Stimulated activated CD8-positive, alpha-beta memory T cell treated with anti-CD3 and anti-CD28 coated beads, Interleukin-4, amount 100 ng/mL, for 48 hours (primary cell): Measurements from ENCODE around the gene COPG1.
"Not testable (repeated sequence)": the region's sequence is repeated elsewhere in the genome, so short reads cannot be mapped to it uniquely, and the experiment has no call there.

Experiments used
- DNase-seq: peaks from one replicate; pipeline ENCODE4 v3.0.0-alpha.2; 2020

The COPG1 gene

GRCh38 chr3:129249284-129250065 is at the start of gene COPG1:
TSS of gene COPG1 (plus strand) at chr3:129249606. CDS start at chr3:129249710, 104 bp downstream.
- peak; percentile 89 for DNase-seq

- no peak for DNase-seq
These were observed 44.9 kb upstream of the COPG1 start for GRCh38 chr3:129204473-129204872.

- no peak for DNase-seq
These were observed 44.1 kb upstream of the COPG1 start for GRCh38 chr3:129205109-129205832.

GRCh38 chr3:129207479-129207878 is 41.9 kb upstream of the COPG1 start:
- no peak for DNase-seq

- no peak for DNase-seq
These were observed 38.1 kb upstream of the COPG1 start for GRCh38 chr3:129211345-129211744.

- no peak for DNase-seq
These were observed 37.6 kb upstream of the COPG1 start for GRCh38 chr3:129211772-129212171.

- DNase-seq: no peak
These were observed 36.2 kb upstream of the COPG1 start for GRCh38 chr3:129213238-129213637.

- no peak for DNase-seq
These were observed 30.7 kb upstream of the COPG1 start for GRCh38 chr3:129218742-129219141.

- not testable (repeated sequence) for DNase-seq
These were observed 25.0 kb upstream of the COPG1 start for GRCh38 chr3:129224387-129224786.

- peak; percentile 41 for DNase-seq
These were observed 24.4 kb upstream of the COPG1 start for GRCh38 chr3:129224984-129225393.

- no peak for DNase-seq
These were observed 23.0 kb upstream of the COPG1 start for GRCh38 chr3:129226374-129226773.

GRCh38 chr3:129228891-129229585 is 20.4 kb upstream of the COPG1 start:
- no peak for DNase-seq

- peak; percentile 47 for DNase-seq
These were observed 18.9 kb upstream of the COPG1 start for GRCh38 chr3:129230311-129231019.

GRCh38 chr3:129231331-129232119 is 17.9 kb upstream of the COPG1 start:
- no peak for DNase-seq

GRCh38 chr3:129233538-129233937 is 15.9 kb upstream of the COPG1 start:
- no peak for DNase-seq

GRCh38 chr3:129234441-129234840 is 15.0 kb upstream of the COPG1 start:
- DNase-seq: no peak

- no peak for DNase-seq
These were observed 14.0 kb upstream of the COPG1 start for GRCh38 chr3:129235344-129235917.

- peak; percentile 51 for DNase-seq
These were observed 10.3 kb upstream of the COPG1 start for GRCh38 chr3:129238945-129239705.

- DNase-seq: no peak
These were observed 9.4 kb upstream of the COPG1 start for GRCh38 chr3:129239991-129240390.

- DNase-seq: no peak
These were observed 9.0 kb upstream of the COPG1 start for GRCh38 chr3:129240436-129240835.

GRCh38 chr3:129245141-129245540 is 4.3 kb upstream of the COPG1 start:
- no peak for DNase-seq
